A673 (cell line): ENCODE data around the gene INHBC. TPM values are rescaled to one million over a fixed set of nuclear protein-coding genes. Genes with fewer than 3 reads are reported as not detected.

Experiments used
- BruUV-seq: library from RNA; stranded (reverse); fragments of 400-500 nt; replicated peaks from 2 replicates; lab custom pipeline; 2021; lab: Mats Ljungman, UMichigan
- CTCF ChIA-PET: fragments of 300-600 bp; sonication (Branson Sonifier 250); formaldehyde crosslinking; loops from one replicate; lab custom pipeline; 2022; ENCODE audit warnings: antibody characterized with exemption; lab: Charles Lee
- POLR2A ChIA-PET: fragments of 300-600 bp; sonication (Branson Sonifier 250); formaldehyde crosslinking; loops from one replicate; lab custom pipeline; 2022; ENCODE audit warnings: antibody characterized with exemption; ENCODE audit not compliant: low non-redundant PET; lab: Charles Lee
- DNase-seq: peaks from one replicate; pipeline ENCODE4 v3.0.0-alpha.2; 2015; ENCODE audit warnings: low spot score
- H3K27ac ChIP-seq: fragments of 200-600 bp; sonication (generic); 2 replicates; pipeline ENCODE4 v1.5.1; 2016; ENCODE audit warnings: mixed run types, low read depth, mild to moderate bottlenecking, mixed read lengths, antibody characterized with exemption, low read length; ENCODE audit not compliant: poor library complexity, severe bottlenecking
- H3K27me3 ChIP-seq: fragments of 200-600 bp; sonication (generic); replicated peaks from 2 replicates; pipeline ENCODE4 v1.6.1; 2017; ENCODE audit warnings: mixed run types, low read depth, mild to moderate bottlenecking, mixed read lengths, antibody characterized with exemption, low read length; ENCODE audit not compliant: insufficient read depth, poor library complexity
- H3K36me3 ChIP-seq: fragments of 200-600 bp; sonication (generic); 2 replicates; pipeline ENCODE4 v1.6.1; 2016; ENCODE audit warnings: mixed run types, mild to moderate bottlenecking, mixed read lengths, antibody characterized with exemption, low read length; ENCODE audit not compliant: insufficient read depth, poor library complexity, severe bottlenecking
- H3K4me1 ChIP-seq: fragments of 200-600 bp; sonication (generic); 2 replicates; pipeline ENCODE4 v1.6.1; 2017; ENCODE audit warnings: mixed run types, mild to moderate bottlenecking, mixed read lengths, antibody characterized with exemption, low read length; ENCODE audit not compliant: insufficient read depth, poor library complexity, severe bottlenecking
- H3K4me3 ChIP-seq: fragments of 200-600 bp; sonication (generic); 2 replicates; pipeline ENCODE4 v1.5.1; 2016; ENCODE audit warnings: low read depth, mixed run types, mild to moderate bottlenecking, mixed read lengths, low read length; ENCODE audit not compliant: poor library complexity, severe bottlenecking
- H3K9me3 ChIP-seq: fragments of 200-600 bp; sonication (generic); 2 replicates; pipeline ENCODE4 v1.6.1; 2016; ENCODE audit warnings: mixed run types, low read depth, mild to moderate bottlenecking, mixed read lengths, antibody characterized with exemption, low read length; ENCODE audit not compliant: poor library complexity, severe bottlenecking
- CTCF ChIP-seq: fragments of 300-800, 200-600 bp; sonication (generic); conservative IDR thresholded peaks from 2 replicates; pipeline ENCODE4 v1.5.1; 2017; ENCODE audit warnings: low read depth, mild to moderate bottlenecking, antibody characterized with exemption, low read length, moderate library complexity, mixed read lengths
- EZH2 ChIP-seq: fragments of 200-600 bp; sonication (generic); IDR thresholded peaks from 2 replicates; pipeline ENCODE4 v1.6.1; 2017; ENCODE audit warnings: borderline replicate concordance, low read depth, mild to moderate bottlenecking, mixed read lengths, antibody characterized with exemption, low read length; ENCODE audit not compliant: poor library complexity, severe bottlenecking
- intact Hi-C: fragments of 100-400 bp; cut with micrococcal nuclease; formaldehyde crosslinking; loops from one replicate; pipeline ENCODE4 v1.10.0; 2022; ENCODE audit not compliant: unreplicated experiment
- total RNA-seq: library from RNA; stranded (reverse); gene quantifications from 2 replicates; pipeline ENCODE4 v1.2.3, GENCODE V29; 2021

The INHBC gene
- total RNA-seq, 1 experiment from 2014 or later: not detected

DNA sequence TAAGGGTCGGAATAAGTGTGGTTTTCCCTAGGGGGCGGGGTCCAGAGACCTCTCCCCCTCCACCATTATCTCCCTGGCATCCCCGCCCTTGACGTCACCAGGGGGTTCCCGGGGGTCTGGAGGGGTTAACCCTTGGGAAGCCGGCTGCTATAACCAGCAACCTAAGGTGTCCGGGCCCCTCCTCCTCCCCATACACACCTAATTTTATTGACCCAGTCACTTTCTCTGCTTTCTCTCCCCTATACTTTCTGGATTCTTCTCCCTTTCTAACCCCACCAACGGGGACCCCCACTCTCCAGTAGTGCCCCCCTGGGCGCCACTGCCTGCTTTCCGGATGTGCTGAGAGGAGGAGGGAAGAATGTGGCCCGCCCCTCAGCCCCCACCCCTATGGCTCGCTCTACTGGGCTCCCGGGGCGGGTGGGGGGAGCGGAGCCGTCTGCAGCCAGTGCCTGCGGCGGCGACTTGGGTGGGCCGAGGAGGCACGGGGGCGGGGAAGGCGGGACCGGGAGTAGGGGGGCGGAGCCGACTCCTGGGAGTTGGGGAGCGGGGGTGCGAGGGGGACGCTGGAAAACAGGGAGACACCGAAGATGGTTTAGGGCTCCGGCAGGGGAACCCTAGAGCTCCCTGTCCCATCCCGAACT is 26.8 kb downstream of the INHBC start:
- Histone ChIP-seq H3K4me3 (peak overlapping the region; percentile 60), H3K27me3 (no peaks in the 10 kb centered on the region), H3K36me3 (no peaks in the 10 kb centered on the region), H3K27ac (peak overlapping the region; percentile 85), H3K4me1 (peaks cover 31% of the 10 kb centered on the region), H3K9me3 (no peaks in the 10 kb centered on the region)
- CTCF ChIA-PET: interaction anchor here (0.6 to 1.2 kb wide), 2 partner anchors 22 to 154 kb away, joined by 3 to 6 read pairs; no protein-coding TSS in a partner anchor
- TF ChIP-seq EZH2 (no peak), CTCF (no peak)
- no TSS peak for BruUV-seq
- intact Hi-C loops: loop anchor here (2.0 to 5.0 kb wide), 2 partner anchors 161 to 281 kb away; no protein-coding TSS in a partner anchor
- POLR2A ChIA-PET: interaction anchor here (0.6 to 0.7 kb wide), 2 partner anchors 20 to 1565 kb away, joined by 4 to 7 read pairs; no protein-coding TSS in a partner anchor
- DNase-seq: peak; percentile 92

GRCh38 chr12:57461917-57462250 is 27.3 kb downstream of the INHBC start:
- no TSS peak for BruUV-seq
- H3K4me1 ChIP-seq: peaks cover 31% of the 10 kb centered on the region
- no peak for DNase-seq

More at GRCh38 chr12:57461917-57462250, 27.3 kb downstream of the INHBC start:
- H3K9me3 ChIP-seq: no peaks in the 10 kb centered on the region
- intact Hi-C loops: loop anchor here (2.0 to 5.0 kb wide), 2 partner anchors 161 to 280 kb away; no protein-coding TSS in a partner anchor
- TF ChIP-seq CTCF: no peak
- TF ChIP-seq EZH2: no peak
- ChIA-PET CTCF (interaction anchor here (0.6 to 1.2 kb wide), 2 partner anchors 21 to 154 kb away, joined by 3 to 6 read pairs; no protein-coding TSS in a partner anchor), POLR2A (interaction anchor here (0.6 kb wide), 1 partner anchor 19 kb away, joined by 7 read pairs; no protein-coding TSS in a partner anchor)
- peak overlapping the region; percentile 85 for H3K27ac ChIP-seq
- no peaks in the 10 kb centered on the region for H3K36me3 ChIP-seq
- peak overlapping the region; percentile 60 for H3K4me3 ChIP-seq
- no peaks in the 10 kb centered on the region for H3K27me3 ChIP-seq
